Smooth muscle cell of trachea (primary cell): ENCODE data around the gene OGFR. TPM values are rescaled to one million over a fixed set of nuclear protein-coding genes. Genes with fewer than 3 reads are reported as not detected.

Source experiments
- total RNA-seq: library from RNA; depleted of rRNA; stranded (reverse); fragments of >200 nt; gene quantifications from 2 replicates; pipeline ENCODE4 v1.2.1, GENCODE V29; 2014

The OGFR gene
- 31.4 and 59.0 TPM in 2 replicates for total RNA-seq

GRCh38 chr20:62804627-62805154 is at the start of gene OGFR:
OGFR (plus strand) TSS chr20:62804835; CDS start chr20:62804860, 25 bp downstream.

GRCh38 chr20:62816884-62817873 is 12.5 kb downstream of the OGFR start, which contains the start of gene COL9A3:
COL9A3 (plus strand) TSS chr20:62817050; CDS start chr20:62817065, 15 bp downstream.

GRCh38 chr20:62861726-62862336 is 57.2 kb downstream of the OGFR start, which contains the start of gene TCFL5:
TCFL5 (minus strand) TSS chr20:62861822; CDS start chr20:62861670, 152 bp downstream.

Other genes starting within 250 kb of the OGFR start
- 0.66 and 1.3 TPM in 2 replicates for gene SLCO4A1, start 162.3 kb upstream of the OGFR start, total RNA-seq
- gene NTSR1, start 96.0 kb upstream of the OGFR start, total RNA-seq: 0.66 and 1.3 TPM in 2 replicates
- gene MRGBP, start 8.4 kb upstream of the OGFR start, total RNA-seq: 19.5 and 19.8 TPM in 2 replicates
- gene COL9A3, start 12.2 kb downstream of the OGFR start, total RNA-seq: 0.15 and 1.2 TPM in 2 replicates
- gene TCFL5, start 57.0 kb downstream of the OGFR start, total RNA-seq: 19.0 and 20.5 TPM in 2 replicates
- 44.0 and 47.1 TPM in 2 replicates for gene DIDO1, start 121.7 kb downstream of the OGFR start, total RNA-seq
- gene GID8, start 133.3 kb downstream of the OGFR start, total RNA-seq: 26.6 and 32.4 TPM in 2 replicates
- gene SLC17A9, start 147.9 kb downstream of the OGFR start, total RNA-seq: 4.8 and 7.4 TPM in 2 replicates
- not detected in 2 replicates for gene BHLHE23, start 202.1 kb downstream of the OGFR start, total RNA-seq